G401 (cell line): ENCODE results near the gene ABCA3. TPM values are rescaled to one million over a fixed set of nuclear protein-coding genes. Genes with fewer than 3 reads are reported as not detected.

ENCODE experiments used
- DNase-seq: peaks from one replicate; pipeline ENCODE4 v3.0.0-alpha.2; 2015; ENCODE audit warnings: low spot score
- in situ Hi-C: cut with HindIII; loops from 2 replicates; pipeline ENCODE4 v1.10.0; 2016; ENCODE audit warnings: low sequenced_read_pairs, mixed read lengths
- total RNA-seq: library from RNA; depleted of rRNA; stranded (reverse); fragments of >200 nt; shearing (Covaris generic); gene quantifications from 2 replicates; pipeline ENCODE4 v1.2.3, GENCODE V29; 2014

ABCA3 gene
- total RNA-seq, 1 experiment from 2014 or later = 9.5 TPM

DNA sequence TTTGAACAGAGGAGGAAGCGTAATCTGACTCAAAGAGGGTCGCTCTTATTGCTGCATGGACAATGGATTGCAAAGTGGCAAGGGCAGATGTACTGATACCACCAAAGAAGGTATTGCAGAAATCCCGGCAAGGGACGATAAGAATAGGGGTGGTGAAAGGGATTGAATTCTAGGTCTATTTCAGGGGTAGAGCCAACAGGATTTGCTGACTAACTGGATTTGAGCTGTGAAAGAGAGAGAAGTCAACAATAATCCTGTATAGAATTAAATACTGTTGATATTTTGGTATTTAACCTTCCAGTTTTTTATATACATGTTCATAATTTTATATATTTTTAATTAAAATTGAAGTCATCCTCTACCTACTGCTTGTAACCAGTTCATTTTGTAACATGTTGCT lies 19.4 kb upstream of the ABCA3 start:
- in situ Hi-C loops = no loop called here
- no peak for DNase-seq

DNA sequence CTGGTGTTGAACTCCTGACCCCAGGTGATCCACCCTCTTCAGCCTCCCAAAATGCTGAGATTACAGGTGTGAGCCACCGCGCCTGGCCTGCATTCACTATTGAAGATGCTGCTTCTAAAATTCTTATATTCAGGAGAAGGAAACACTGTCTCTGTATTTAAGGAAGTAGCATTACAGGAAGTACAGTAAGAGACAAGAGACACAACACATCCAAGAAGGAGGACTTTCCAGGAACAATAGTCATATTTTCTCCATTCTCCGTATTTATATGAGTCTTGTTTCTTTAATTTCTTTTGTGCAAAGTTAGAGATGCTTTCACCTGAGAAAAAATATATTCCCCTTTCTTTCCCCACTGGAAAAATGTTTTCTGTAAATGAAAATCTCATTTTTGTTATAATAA lies 18.3 kb upstream of the ABCA3 start:
- in situ Hi-C loops = no loop called here
- no peak for DNase-seq

DNA sequence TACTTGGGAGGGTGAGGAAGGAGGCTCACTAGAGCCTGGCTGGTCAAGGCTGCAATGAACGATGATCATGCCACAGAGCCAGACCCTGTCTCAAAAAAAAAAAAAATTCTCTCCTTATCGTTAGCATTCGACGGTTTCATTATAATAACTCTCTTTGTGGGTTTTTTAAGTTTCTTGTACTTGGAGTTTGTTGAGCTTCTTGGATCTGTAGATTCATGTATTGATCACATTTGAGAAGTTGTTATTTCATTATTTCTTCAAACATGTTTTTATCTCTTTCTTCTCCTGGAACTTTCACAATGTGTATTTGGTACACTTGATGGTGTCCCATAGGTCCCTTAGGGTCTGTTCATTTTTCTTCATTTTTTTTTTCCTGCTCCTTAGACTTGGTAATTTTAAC lies 16.8 kb upstream of the ABCA3 start:
- no peak for DNase-seq
- in situ Hi-C loops = no loop called here

DNA sequence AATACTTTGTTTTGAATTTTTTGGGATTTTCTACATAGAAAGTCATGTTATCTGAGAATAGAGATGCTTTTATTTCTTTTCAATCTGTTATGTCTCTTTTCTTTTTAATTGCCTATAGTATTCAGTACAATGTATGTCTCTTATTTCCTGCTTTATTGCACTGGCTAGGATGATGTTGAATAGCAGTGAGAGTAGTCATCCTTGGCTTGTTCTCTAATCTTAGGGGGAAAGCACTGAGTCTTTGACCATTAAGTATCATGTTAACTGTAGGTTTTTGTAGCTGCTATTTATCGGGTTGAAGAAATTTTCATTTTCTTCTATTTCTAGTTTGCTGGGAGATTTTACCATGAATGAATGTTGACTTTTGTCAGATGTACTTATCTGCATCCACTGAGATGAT lies 10.0 kb upstream of the ABCA3 start:
- DNase-seq = no peak
- in situ Hi-C loops = no loop called here

DNA sequence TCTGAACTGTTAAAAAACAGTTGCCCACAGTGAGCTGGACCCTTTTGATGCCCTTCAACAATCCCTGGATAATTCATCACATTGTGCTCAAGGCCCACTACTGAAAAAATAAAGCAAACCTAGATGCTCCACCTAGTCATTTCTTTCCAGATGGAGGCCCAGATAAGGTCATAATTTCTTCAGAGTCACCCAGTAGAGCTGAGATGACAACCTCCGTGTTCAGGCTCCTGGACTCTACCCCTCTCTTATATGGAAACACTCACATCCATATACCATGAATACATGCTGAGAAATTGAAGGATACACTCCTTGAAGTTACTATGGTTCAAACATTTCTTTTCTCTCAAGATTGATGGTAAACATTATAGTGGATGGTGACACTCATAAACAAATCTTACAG lies 2.7 kb upstream of the ABCA3 start:
- peak; percentile 19 for DNase-seq
- in situ Hi-C loops = no loop called here

DNA sequence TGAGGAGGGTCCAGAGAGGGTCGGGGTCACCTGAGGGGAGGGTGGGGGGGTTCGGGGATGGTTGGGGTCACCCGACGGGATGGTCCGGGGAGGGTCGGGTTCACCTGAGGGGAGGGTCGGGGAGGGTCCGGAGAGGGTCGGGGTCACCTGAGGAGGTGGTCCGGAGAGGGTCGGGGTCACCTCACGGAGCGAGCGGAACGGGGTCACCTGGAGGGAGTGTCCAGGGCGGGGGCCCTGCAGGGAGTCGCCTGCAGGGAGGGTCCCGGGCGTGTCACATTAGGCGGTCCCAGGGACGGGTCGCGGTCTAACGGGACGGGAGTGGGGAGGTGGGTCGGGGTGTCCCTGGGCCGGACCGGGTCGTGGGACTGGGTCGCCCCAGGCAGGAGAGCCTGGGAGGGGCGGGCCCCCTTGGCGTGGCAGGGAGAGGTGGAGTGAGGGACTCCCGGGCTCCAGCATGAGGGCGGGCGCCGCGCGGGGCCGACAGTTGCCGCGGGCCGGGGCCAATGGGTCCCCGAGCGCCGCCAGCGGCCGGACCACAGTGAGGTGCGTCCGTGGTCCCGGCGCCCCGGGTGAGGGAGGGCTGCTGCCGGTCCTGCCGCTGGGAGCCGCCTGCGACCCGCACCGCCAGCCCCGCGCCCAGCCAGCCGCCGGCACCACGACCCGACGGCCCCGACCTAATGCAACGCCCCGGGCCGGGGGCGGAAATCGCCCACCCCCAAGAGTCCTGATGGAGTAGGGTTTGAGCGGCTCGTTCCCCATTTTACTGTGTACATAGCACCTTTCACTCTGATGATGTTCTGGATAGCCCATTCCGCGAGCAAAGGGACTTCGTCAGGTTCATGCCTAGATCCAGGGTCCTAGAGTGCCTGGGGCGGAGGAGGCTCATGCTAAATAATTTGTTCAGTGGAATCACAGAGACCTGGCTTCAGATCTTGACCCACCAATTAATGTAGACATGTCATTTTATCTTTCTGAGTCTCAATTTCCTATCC lies 1.2 kb upstream of the ABCA3 start:
- DNase-seq = peak; percentile 29
- in situ Hi-C loops = no loop called here

DNA sequence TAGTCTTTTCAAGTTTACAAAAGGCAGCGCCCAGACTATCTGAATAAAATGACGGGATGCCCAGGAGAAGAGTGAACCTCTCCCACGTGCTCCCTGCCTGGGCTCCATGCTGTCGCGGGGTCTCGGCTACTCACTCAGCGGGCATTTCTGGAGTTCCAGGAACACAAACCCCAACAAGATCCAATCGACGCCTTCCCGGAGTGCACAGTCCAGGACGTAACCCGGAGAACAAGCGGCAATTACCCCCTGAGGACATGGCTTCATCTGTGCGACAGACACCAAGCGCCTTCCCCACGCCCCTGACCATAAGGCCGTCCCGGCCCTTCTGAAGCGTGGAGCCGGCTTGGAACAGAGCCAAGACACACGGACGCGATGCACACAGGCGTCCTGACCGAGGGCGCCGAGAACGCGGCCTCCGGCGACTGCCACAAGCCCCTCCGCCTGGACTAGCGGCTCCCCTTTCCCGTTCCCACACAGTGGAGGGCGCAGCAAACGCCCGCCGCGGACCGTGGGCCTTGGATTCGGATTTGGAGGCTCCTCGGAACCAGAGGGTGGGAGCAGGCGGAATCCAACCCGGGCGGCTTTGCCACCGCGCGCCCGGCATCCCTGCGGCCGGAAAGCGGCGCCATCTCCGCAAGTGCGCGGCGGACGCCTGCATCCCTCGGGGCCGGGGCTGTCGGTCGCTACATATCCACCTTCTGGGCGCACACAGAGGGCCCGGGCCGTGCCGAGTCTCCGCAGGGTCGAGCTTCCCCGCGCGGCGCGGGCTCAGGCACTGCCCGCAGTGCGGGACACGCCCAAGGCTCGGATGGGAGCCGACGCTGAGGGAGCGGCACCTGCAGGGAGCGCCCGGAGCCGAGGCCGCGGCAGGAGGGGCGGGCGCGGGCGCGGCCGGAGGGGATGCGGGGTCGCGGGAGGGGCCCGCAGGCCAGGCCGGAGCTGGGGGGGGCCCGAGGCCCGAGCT lies 725 bp downstream of the ABCA3 start:
- in situ Hi-C loops = no loop called here
- peak; percentile 65 for DNase-seq

DNA sequence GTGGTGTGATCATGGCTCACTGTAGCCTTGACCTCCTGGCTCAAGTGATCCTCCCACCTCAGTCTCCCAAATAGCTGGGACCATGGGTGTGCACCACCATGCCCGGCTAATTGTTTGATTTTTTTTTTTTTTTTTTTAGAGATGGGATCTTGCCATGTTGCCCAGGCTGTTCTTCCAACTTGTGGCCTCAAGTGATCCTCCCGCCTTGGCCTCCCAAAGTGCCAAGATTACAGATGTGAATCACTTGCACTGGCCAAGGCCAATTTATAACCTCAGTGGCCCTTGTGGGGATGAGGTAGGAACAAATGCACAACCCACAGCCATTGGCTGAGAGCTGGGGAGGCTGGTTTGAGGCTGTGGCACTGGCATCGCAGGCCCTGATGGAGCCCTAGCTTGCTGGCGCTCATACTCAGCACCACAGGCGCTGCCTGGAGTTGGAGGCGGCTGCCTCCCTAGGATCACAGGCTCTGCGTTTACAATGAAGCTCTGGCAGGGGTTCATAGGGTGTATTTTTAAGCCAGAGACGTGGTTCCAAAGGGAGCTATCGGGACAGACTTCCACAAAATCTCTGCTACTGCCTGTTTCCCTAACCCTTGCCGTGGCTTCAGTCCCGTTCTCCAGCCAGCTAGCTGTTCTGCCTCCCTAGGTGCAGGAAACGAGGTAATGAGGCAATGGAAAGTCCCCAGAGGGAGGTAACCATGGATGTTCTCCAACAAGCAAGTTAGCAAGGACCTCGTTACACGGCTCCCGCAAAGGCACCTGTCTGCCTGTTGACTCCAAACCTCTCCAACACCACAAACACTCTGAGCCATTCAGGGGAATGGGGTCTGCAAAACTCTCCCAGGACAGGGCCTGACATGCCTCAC lies 2.9 kb downstream of the ABCA3 start:
- in situ Hi-C loops = no loop called here

DNA sequence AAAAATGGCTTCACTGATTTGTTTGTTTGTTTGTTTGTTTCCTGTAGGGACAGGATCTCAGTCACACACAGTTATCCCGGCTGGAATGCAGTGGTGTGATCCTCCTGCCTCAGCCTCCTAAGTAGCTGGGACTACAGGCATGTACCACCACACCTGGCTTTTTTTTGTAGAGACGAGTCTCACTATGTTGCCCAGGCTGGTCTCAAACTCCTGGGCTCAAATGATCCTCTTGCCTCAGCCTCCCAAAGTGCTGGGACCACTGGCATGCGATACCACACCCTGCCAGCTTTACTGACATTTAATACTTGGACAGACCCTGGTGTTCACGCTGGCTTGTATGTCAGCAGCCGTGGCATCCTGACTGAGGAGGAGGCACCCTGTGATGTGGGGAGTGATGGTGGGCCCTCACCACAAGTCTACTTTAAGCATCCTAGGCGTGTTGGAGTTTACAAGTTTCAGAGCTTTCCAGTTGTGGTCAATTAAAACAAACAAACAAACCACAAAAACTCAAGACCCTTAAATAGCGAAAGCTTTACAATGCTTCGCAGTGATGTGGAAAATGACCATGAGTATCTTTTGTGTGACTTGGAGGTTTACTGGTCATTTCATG lies 5.1 kb downstream of the ABCA3 start:
- DNase-seq = no peak
- in situ Hi-C loops = no loop called here

More for the DNA sequence above, 2.9 kb downstream of the ABCA3 start:
- peak; percentile 40 for DNase-seq

DNA sequence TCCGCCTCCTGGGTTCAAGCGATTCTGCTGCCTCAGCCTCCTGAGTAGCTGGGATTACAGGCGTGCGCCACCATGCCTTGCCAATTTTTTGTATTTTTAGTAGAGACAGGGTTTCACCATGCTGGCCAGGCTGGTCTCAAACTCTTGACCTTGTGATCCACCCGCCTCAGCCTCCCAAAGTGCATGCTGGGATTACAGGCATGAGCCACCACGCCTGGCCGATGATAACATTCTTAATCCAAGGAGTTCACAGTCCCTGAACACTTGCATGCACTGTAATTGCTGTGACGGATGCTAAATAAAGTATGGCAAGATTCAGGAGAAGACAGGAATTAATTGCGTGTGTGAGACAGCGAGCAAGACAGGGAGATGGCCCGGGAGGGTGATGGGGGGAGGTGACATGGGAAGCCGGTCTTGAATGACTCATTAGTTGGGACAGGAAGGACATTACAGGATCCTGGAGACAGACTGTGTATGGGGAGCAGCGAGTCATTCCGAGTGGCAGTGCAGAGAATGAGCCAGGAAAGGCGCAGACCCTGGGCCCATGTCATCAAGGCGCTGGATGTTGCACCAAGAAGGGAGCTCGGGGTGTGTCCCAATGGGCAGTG lies 6.7 kb downstream of the ABCA3 start:
- DNase-seq = no peak
- in situ Hi-C loops = no loop called here

DNA sequence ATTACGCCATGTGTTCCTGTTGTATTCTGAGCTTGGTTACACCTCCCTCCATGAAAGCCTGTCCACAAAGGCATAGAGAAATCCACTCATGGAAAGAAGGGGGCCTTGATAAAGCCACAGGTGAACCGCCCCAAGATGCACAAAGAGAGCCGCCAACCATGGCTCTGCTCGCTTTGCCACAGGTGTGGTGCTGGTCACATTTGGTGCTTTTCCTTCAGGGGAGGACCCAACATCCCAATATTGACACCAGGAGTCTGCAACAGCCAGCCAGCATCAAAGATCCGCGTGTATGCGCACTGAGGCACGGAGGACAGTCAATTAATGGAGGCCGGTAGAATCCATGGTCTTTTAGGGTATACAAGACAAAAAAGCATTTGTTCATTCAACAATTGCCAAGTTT lies 7.3 kb downstream of the ABCA3 start:
- in situ Hi-C loops = no loop called here

DNA sequence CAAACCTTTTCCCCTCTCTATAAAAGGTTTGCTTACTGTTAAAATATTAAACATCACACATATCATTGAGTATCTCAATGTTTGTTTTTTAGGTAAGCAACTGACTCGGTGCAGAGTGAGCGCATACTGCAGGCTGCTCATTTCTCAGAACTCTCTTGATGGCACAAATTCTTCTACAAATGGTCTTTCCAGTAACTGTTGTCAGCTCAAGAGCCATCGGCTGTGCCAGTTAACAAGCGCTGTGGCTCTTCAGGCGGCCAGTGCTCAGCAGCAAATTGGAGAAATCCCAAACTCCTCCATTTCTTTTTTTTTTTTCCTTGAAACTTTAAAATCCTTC lies 8.6 kb downstream of the ABCA3 start:
- in situ Hi-C loops = no loop called here
- no peak for DNase-seq

More for the DNA sequence above, 7.3 kb downstream of the ABCA3 start:
- DNase-seq = no peak

DNA sequence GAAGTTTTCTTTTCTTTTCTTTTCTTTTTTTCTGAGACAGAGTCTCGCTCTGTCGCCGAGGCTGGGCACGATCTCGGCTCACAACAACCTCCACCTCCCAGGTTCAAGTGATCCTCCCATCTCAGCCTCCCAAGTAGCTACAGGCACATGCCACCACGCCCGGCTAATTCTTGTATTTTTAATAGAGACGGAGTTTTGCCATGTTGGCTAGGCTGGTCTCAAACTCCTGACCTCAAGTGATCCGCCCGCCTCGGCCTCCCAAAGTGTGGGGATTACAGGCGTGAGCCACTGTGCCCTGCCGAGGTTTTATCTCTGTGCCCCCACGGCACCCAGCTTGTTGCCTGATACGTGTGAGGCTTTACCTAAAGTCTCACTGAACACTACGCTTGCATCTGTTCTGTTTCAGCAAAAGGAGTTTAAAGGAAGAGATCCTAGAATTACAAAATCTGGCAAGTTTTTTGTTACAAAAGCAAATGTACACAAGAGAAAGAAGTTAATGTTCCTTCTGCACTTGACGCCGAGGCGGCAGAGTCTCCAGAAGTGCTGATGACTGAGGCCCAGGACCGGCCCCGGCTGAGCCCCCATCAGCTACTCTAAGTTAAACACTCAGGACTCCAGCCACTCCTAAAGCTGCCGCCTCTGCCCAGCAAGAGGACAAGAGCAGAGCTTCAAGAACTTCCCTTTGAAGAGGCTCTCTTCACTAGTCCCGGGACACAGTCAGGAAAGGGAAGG lies 9.2 kb downstream of the ABCA3 start:
- DNase-seq = no peak
- in situ Hi-C loops = no loop called here

DNA sequence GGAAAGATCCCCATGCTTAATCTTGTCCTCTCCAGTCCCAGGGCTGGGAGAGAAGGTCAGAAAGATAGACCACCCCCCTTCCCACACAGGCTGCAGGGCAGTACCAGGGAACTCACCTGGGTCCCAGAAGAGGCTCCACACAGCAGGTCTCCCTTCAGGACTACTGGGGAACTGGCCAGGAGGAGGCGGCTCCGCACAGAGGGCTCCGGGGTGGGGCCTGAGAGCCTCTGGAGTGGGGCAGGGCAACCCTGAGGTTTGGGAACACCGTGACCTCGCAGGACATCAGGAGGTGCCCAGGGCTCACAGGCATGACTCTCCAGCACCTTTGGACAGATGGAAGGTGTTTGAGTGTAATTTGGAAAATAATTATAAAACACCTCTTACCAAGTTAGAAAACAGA lies 11.0 kb downstream of the ABCA3 start:
- no peak for DNase-seq
- in situ Hi-C loops = no loop called here

DNA sequence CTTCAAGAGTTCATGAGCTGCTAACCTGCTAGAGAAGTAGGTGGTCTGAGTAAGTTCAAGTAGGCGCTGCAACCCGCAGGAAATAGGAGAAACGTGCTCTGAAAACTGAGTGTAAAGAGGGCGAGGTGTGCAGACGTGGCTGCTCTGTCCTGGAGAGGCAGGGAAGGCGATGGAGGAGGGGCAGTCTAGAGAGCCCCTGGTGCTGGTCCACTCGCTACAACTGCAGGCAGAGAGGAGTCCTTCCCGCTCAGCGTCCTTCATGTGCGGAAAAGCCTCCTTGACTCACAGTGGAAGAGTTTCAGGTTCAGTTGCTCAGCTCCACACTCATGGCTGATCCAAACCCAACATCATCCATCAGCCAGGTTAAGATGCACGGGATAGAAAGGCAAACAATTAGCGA lies 12.1 kb downstream of the ABCA3 start:
- in situ Hi-C loops = no loop called here
- no peak for DNase-seq

DNA sequence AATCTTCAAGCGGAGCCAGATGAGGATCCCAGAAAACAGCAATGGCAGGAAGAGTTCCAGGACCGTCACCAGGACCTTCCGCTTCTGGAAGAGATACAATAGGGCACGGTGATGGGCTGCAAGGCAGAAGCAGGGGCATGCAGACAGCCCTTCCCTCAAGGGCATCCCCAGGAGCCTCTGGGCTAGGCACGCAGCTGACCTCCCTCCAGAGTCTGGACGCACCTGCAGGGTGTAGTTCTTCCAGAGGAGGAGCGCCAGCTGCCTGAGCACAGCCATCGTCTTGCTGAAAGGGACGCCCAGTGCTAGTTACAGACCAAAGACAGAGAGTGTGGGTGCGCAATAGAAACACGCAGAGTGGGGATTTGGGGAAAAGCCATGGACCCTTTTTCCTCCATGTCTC lies 14.3 kb downstream of the ABCA3 start:
- in situ Hi-C loops = no loop called here
- no peak for DNase-seq

DNA sequence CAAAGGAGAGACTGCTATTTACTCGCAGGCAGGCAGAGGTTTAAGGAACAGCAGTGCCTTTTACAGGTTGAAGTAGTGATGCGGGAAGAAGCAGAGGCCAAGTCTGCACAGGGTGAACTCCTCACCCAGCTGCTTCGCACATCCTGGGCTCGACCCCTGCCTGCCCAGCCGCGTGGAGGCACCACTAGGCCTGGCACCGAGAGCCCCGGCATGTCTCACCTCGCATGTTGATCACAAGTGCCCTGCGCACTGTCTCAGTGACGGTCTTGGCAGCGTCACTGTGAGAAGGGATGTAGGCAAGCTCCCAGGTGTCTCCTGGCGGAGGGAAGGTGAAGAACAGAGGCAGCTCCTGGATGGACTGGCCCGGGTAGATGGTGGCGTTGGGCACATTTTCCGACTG lies 14.7 kb downstream of the ABCA3 start:
- no peak for DNase-seq

DNA sequence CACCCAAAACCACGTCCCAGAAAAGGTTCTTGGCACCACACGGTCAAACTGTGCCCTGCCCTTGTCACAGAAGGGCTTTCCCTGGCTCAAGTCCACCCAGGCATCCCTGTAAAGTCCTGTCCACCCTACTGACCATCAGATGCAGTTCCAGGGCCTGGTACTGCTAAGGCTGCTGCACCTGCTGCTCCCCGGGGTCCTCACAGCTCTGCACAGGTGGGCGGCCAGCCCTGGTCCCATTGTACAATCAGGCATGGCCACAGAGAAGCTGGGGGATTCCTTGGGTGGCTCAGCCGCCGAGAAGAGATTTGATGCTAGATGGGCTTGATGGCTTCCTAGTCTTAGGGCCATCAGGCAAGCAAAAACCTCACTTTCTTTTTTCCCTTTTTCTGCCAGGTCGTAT lies 15.3 kb downstream of the ABCA3 start:
- in situ Hi-C loops = no loop called here
- no peak for DNase-seq

More for the DNA sequence above, 14.7 kb downstream of the ABCA3 start:
- in situ Hi-C loops = no loop called here
